ENCODE measurements around the gene KCNN1. TPM values are rescaled to one million over a fixed set of nuclear protein-coding genes. Genes with fewer than 3 reads are reported as not detected.
A peak's percentile ranks its signal among the peaks of the same experiment; 100 is the strongest.

KCNN1 gene
- total and polyA plus RNA-seq, 2 of the 13 experiments (the other 11 are each of a cell fraction or from before 2014, with no cell fraction given): 0.04 TPM; not detected in 1

DNA sequence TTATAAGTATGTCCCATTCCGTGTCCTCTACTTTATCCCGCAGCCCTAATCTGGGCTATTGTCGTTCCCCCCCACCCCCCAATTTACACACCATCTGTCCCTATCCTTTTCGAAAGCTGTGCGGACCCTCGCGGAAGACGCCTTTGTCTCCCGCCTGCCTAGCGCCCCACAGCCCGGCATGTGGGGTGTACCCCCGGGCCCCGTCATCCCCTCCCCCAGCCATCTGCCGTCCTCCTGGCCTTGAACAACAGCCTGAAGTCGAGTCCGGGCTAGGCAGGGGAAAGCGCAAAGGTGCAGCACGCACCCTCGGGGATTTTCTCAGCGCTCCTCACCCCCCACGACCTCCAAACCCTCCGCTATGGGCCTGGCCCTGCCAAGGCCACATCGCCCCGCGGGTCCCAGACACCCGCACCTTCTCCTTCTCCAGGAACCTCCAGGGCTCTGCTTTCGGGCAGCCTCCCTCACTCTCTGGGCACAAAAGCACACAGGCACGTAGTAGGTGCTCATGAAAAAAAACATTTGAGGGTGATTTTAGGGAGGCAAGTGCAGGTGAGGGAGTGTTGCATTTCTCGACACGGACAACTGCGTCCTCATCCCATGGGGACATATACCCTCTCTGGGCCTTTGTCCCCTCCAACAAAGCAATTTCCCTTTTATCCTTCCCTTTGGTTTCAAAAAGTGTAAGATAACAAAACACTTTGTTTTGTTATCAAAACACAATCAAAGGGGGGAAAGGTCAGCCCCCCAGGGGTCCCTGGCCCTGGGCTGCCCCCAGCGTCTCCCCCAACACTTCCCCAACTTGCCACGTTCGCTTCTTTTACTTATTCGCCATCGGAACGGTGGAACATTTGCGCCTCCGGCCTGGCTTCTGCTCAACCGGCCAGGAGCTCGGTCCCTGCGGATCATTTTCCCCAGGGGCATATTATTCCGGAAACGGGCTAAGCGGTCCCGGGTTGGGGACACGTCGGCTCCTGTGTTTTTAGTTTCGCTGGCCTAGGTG, 17.7 kb upstream of the KCNN1 start (continued):
- TF ChIP-seq ZSCAN31 (CRISPR knock-in tag; IDR thresholded peaks at IDR 0.05; ENCODE audit: low read depth) (no peak), ZNF468 (CRISPR knock-in tag; IDR thresholded peaks at IDR 0.05) (no peak), FOXP4 (CRISPR knock-in tag; IDR thresholded peaks at IDR 0.05) (no peak), EZH2 (conservative IDR thresholded peaks at IDR 0.05; ENCODE audit: low read depth, low read length) (peak; percentile 93), ZKSCAN1 (IDR thresholded peaks at IDR 0.05; ENCODE audit: low read length) (peak; percentile 81)

DNA sequence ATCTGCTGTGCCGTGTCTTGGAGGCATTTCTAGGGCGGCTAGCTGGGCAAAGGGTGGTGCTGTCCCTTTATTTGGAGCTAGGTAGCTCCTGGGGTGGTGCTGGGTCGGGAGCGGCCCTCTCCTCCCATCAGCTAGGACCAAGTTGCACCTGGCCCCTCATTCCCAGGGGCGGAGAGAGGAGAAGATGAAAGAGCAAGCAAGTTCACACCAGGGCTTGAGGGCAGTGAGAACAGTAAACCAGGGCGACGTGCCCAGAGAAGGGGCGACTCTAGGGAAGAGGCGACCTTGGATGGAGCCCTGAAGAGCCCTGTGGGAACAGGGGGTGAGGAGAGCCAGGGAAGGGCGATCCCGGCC, 17.0 kb upstream of the KCNN1 start:
- TF ChIP-seq ZNF280B (CRISPR knock-in tag; IDR thresholded peaks at IDR 0.05; ENCODE audit: borderline replicate concordance) (no peak), XRCC5 (optimal IDR thresholded peaks at IDR 0.05; ENCODE audit: low read length) (peak; percentile 30)
- Histone ChIP-seq H4K20me1 (ENCODE audit: insufficient read depth, low read length) (no peaks in the 10 kb centered on the region), H3K4me1 (ENCODE audit: insufficient read depth, low read length) (peaks cover 61% of the 10 kb centered on the region), H2AFZ (ENCODE audit: low read length) (no peak overlapping the region), H3K79me2 (ENCODE audit: insufficient read depth, low read length) (no peaks in the 10 kb centered on the region), H3K27ac (ENCODE audit: extremely low read length, insufficient read depth, low read length) (no peak overlapping the region), H3K4me2 (ENCODE audit: low read depth, low read length) (peak overlapping the region; percentile 55), H3K27me3 (ENCODE audit: control insufficient read depth in 1 of 2, insufficient read depth in 2 of 2, low read length in 2 of 2) (peaks cover 27 to 57% of the 10 kb centered on the region in 2 experiments), H3K4me3 (replicated peaks in 1 of 3; ENCODE audit: insufficient read depth in 1 of 3, low read depth in 2 of 3, low read length in 3 of 3) (peak overlapping the region in 2 of 3 experiments; percentile 21 to 52; a peak in 2 of 6 replicates), H3K36me3 (replicated peaks in 1 of 2; ENCODE audit: control insufficient read depth in 1 of 2, insufficient read depth in 2 of 2, low read length in 2 of 2) (no peaks in the 10 kb centered on the region), H3K9me3 (ENCODE audit: low read length) (no peaks in the 10 kb centered on the region), H3K9ac (ENCODE audit: insufficient read depth, low read depth, low read length) (no peak overlapping the region)
- in situ Hi-C loops (cut with HindIII; ENCODE audit: extremely low pct_ligation_motif_present, low pct_unique_long_range_greater_than_20kb) (loop anchor here (5.0 to 25.0 kb wide), 2 partner anchors 42 to 112 kb away; no protein-coding TSS in a partner anchor), intact Hi-C loops (cut with micrococcal nuclease; ENCODE audit: unreplicated experiment) (no loop called here)
- CTCF ChIA-PET (ENCODE audit: low intra/inter-chr PET ratio, low total read pairs): no interaction called here
- POLR2A ChIA-PET: no interaction called here
- ATAC-seq (no peak), DNase-seq (ENCODE audit: low spot score) (no peak), FAIRE-seq (no peak)
- BruUV-seq (replicated peaks): no TSS peak
- WGBS (ENCODE audit: low lambda C conversion rate): 3% methylated on average over 11 of the region's 11 CpGs
